ENCODE data around the gene C12orf42. TPM values are rescaled to one million over a fixed set of nuclear protein-coding genes. Genes with fewer than 3 reads are reported as not detected.

Gene C12orf42
- total RNA-seq (1 to 10 TPM; 3.9 to 4.8 TPM), total RNA-seq (0 to 19.5 (median 5.3) reads per million in 172 experiments)
- 4.6 TPM for polyA plus RNA-seq (2013, experiment 1 of 2)
- 6.0 TPM for polyA plus RNA-seq (2013, experiment 2 of 2)

GRCh38 chr12:103495469-103496456 is at the start of gene C12orf42:
Gene C12orf42 (minus strand): TSS chr12:103495968. CDS start chr12:103478426, 17,542 bp downstream.
- Mint-ChIP-seq H3K4me1 (ENCODE audit: low read depth) (peaks cover 18% of the 10 kb centered on the region), H3K4me3 (peak within 1 kb of the TSS; percentile 87), H3K36me3 (ENCODE audit: low read depth) (no peaks in the 10 kb centered on the region), H3K27me3 (peaks cover 29% of the 10 kb centered on the region), H3K9me3 (peaks cover 2% of the 10 kb centered on the region), H3K27ac (peak within 1 kb of the TSS; percentile 76)
- ATAC-seq (ENCODE audit: poor library complexity) (peak; percentile 72), DNase-seq (peak in 13 of 14 experiments; percentile 26 to 78 (median 52))
- peaks cover 15% of the 10 kb centered on the region for H3K4me1 ChIP-seq (ENCODE audit: insufficient read depth, low read length)
- TF ChIP-seq CTCF (IDR thresholded peaks at IDR 0.05), result peak; percentile 38
- H3K27me3 ChIP-seq (ENCODE audit: control insufficient read depth in 1 of 2, insufficient read depth in 2 of 2, low read length in 2 of 2), result peaks cover 4 to 9% of the 10 kb centered on the region in 2 experiments
- H3K9me3 ChIP-seq (ENCODE audit: control insufficient read depth in 1 of 2, insufficient read depth in 1 of 2, low read length in 2 of 2), result no peaks in the 10 kb centered on the region
- intact Hi-C loops (cut with DNase I, micrococcal nuclease), result loop anchor here in 1 of 2 experiments (2.0 kb wide), 1 partner anchor 53 kb away; no protein-coding TSS in a partner anchor
- CTCF ChIA-PET, result no interaction called here
- no peaks in the 10 kb centered on the region for H3K36me3 ChIP-seq (ENCODE audit: insufficient read depth, low read length)
- POLR2A ChIA-PET, result interaction anchor here (0.5 to 0.9 kb wide), 3 partner anchors 39 to 961 kb away, joined by 3 to 6 read pairs (median 3); no protein-coding TSS in a partner anchor
- peak within 1 kb of the TSS; percentile 62 for H3K4me3 ChIP-seq (ENCODE audit: low read length)
- peak within 1 kb of the TSS in 1 of 2 donors; percentile 43 for H3K27ac ChIP-seq (ENCODE audit: low read depth in 1 of 2, low read length in 2 of 2)

DNA sequence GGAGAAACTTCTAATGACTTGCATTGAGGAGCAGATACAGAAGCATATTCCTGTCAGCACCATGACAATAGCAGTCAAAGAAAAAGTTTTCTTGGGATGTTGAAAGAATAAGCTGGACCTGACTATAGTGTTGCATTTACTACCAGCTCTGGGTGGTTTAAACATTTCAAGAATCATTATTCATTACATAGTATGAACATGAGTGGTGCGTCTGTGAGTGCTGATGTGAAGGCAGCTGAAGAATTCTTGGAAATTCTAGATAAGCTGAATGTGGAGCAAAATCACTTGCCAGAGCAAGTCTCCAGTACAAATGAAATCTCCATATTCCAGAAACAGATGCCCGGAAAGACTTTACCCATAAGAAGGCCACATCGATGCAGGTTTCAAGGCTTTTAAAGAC is 46.3 kb upstream of the C12orf42 start:
- Histone ChIP-seq H3K27ac (ENCODE audit: low read depth in 1 of 2, low read length in 2 of 2) (no peak overlapping the region), H3K9me3 (ENCODE audit: control insufficient read depth in 1 of 2, insufficient read depth in 1 of 2, low read length in 2 of 2) (no peaks in the 10 kb centered on the region), H3K4me1 (ENCODE audit: insufficient read depth, low read length) (no peaks in the 10 kb centered on the region), H3K4me3 (ENCODE audit: low read length) (no peak overlapping the region), H3K36me3 (ENCODE audit: insufficient read depth, low read length) (no peaks in the 10 kb centered on the region), H3K27me3 (ENCODE audit: control insufficient read depth in 1 of 2, insufficient read depth in 2 of 2, low read length in 2 of 2) (peaks cover 0 to under 1% of the 10 kb centered on the region in 2 experiments)
- intact Hi-C loops (cut with DNase I, micrococcal nuclease), result loop anchor here in 1 of 2 experiments (10.0 kb wide), 1 partner anchor 1057 kb away; the partner anchor contains the start of gene IGF1
- Mint-ChIP-seq H3K27ac (no peak overlapping the region), H3K9me3 (no peaks in the 10 kb centered on the region), H3K4me3 (no peak overlapping the region), H3K36me3 (ENCODE audit: low read depth) (no peaks in the 10 kb centered on the region), H3K4me1 (ENCODE audit: low read depth) (no peaks in the 10 kb centered on the region), H3K27me3 (peaks cover 5% of the 10 kb centered on the region)
- no peak for ATAC-seq (ENCODE audit: poor library complexity)
- POLR2A ChIA-PET, result no interaction called here
- no peak for TF ChIP-seq CTCF (IDR thresholded peaks at IDR 0.05)
- CTCF ChIA-PET, result no interaction called here
- no peak for DNase-seq

DNA sequence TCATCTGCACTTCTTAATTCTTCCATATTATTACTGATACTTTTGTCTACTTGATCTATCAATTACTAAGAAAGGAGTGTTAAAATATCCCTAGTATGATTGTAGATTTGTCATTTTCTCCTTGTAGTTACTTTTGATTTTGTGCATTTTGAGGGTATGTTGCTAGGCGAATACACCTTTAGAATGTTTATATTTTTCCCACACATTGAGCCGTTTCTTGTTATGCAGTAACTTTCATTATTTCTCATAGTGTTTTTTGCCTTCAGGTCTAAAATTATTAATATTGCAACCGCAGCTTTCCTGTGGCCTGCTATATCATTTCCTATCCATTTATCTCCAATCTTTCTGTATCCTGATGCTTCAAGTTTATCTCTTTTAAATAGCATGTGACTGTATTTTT is 44.6 kb upstream of the C12orf42 start:
- ATAC-seq (ENCODE audit: poor library complexity), result no peak
- intact Hi-C loops (cut with DNase I, micrococcal nuclease), result loop anchor here in 1 of 2 experiments (10.0 kb wide), 1 partner anchor 1056 kb away; the partner anchor contains the start of gene IGF1
- H3K9me3 Mint-ChIP-seq, result no peaks in the 10 kb centered on the region

More for the DNA sequence above, 44.6 kb upstream of the C12orf42 start:
- DNase-seq, result no peak
- Histone ChIP-seq H3K36me3 (ENCODE audit: insufficient read depth, low read length) (no peaks in the 10 kb centered on the region), H3K4me1 (ENCODE audit: insufficient read depth, low read length) (no peaks in the 10 kb centered on the region), H3K27ac (ENCODE audit: low read depth in 1 of 2, low read length in 2 of 2) (no peak overlapping the region), H3K9me3 (ENCODE audit: control insufficient read depth in 1 of 2, insufficient read depth in 1 of 2, low read length in 2 of 2) (no peaks in the 10 kb centered on the region), H3K4me3 (ENCODE audit: low read length) (no peak overlapping the region), H3K27me3 (ENCODE audit: control insufficient read depth in 1 of 2, insufficient read depth in 2 of 2, low read length in 2 of 2) (no peaks in the 10 kb centered on the region)
- POLR2A ChIA-PET, result interaction anchor here (0.7 kb wide), 1 partner anchor 121 kb away, joined by 3 read pairs; no protein-coding TSS in a partner anchor
- Mint-ChIP-seq H3K4me3 (no peak overlapping the region), H3K4me1 (ENCODE audit: low read depth) (no peaks in the 10 kb centered on the region), H3K27me3 (no peaks in the 10 kb centered on the region), H3K36me3 (ENCODE audit: low read depth) (no peaks in the 10 kb centered on the region), H3K27ac (no peak overlapping the region)
- CTCF ChIA-PET, result no interaction called here
- TF ChIP-seq CTCF (IDR thresholded peaks at IDR 0.05), result no peak
